ENCODE measurements around the gene ATP5F1D.

DNA sequence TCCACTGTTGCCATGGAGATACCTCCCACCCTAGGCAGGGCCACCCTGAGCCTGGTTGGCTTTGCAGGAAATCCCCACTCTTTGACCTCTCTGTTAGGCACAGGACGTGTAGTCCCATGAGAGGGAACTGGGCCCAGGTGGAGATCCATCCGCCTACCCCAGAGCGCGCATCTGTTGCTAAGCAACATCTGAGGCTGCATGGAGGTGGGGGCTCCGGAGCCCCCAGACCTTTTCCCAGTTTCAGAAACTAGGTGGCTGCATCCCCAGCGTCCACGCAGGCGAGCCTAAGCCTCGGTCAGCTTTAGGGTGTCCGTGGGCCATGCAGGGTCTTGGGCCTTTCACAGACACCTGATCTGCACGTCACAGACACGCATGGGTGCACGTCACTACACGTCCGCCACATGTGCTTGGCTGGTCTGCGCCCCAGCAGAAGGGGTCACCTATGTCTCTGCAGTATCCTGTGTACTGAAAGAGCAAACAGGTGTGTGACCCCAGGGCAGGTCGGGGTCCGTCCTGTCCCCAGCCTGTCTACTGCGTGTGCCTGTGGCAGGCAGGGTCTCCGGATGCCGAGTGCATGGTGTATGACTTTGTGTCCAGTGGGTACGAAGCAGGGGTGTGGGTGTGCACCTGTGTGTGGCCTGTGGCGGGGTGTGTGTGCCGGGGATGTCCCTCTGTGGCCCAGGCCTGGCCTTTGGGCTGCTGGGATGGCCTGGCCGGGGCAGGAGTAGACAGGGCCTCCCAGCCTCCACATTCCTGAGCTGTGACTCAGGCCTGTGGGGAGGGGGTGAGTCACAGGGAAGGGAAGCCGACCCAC, 23.5 kb downstream of the ATP5F1D start:
- no peak for TF ChIP-seq POLR2A (IDR thresholded peaks at IDR 0.05)
- TF ChIP-seq CTCF (IDR thresholded peaks at IDR 0.05), result no peak
- TF ChIP-seq POLR2AphosphoS5 (IDR thresholded peaks at IDR 0.05), result peak in 1 of 2 donors; percentile 76

All from upper lobe of left lung (tissue), 4 donors.